ENCODE results near the gene SPDYA. TPM values are rescaled to one million over a fixed set of nuclear protein-coding genes. Genes with fewer than 3 reads are reported as not detected.

Gene SPDYA
- total and polyA plus RNA-seq, 2 of the 13 experiments (the other 11 are each of a cell fraction or from before 2014, with no cell fraction given): 0.32 to 0.75 TPM

GRCh38 chr2:28894470-28895188 is 84.0 kb downstream of the SPDYA start, which contains the start of gene WDR43 (continued):
- TF ChIP-seq USF2 (IDR thresholded peaks at IDR 0.05; ENCODE audit: low read depth, low read length) (peak; percentile 64), USF2 (CRISPR knock-in tag; IDR thresholded peaks at IDR 0.05; ENCODE audit: borderline replicate concordance) (peak; percentile 83), MIER2 (CRISPR knock-in tag; IDR thresholded peaks at IDR 0.05) (peak; percentile 54; the same call in 1 of the 2 replicates), MED1 (CRISPR knock-in tag; IDR thresholded peaks at IDR 0.05) (peak; percentile 30), ZNF251 (CRISPR knock-in tag; IDR thresholded peaks at IDR 0.05) (no peak; the same call in 1 of the 2 replicates), HCFC1 (IDR thresholded peaks at IDR 0.05; ENCODE audit: low read depth, low read length) (peak; percentile 66), ZNF333 (CRISPR knock-in tag; IDR thresholded peaks at IDR 0.05; ENCODE audit: borderline replicate concordance) (no peak), NFKBIZ (CRISPR knock-in tag; IDR thresholded peaks at IDR 0.05) (peak; percentile 92), MYC (CRISPR knock-in tag; IDR thresholded peaks at IDR 0.05; ENCODE audit: borderline replicate concordance) (peak; percentile 100), ZNF841 (CRISPR knock-in tag; IDR thresholded peaks at IDR 0.05; ENCODE audit: borderline replicate concordance) (no peak), ZNF225 (CRISPR knock-in tag; IDR thresholded peaks at IDR 0.05) (peak; percentile 90; the same call in 1 of the 2 replicates), ZNF7 (CRISPR knock-in tag; IDR thresholded peaks at IDR 0.05) (no peak), ZNF556 (CRISPR knock-in tag; IDR thresholded peaks at IDR 0.05; ENCODE audit: borderline replicate concordance) (peak; percentile 96), ELF3 (CRISPR knock-in tag; IDR thresholded peaks at IDR 0.05) (peak; percentile 99), ZBTB2 (CRISPR knock-in tag; IDR thresholded peaks at IDR 0.05; ENCODE audit: low read depth) (0 out of 2 replicates have a peak, but pooled peaks have one; percentile 46), ZNF441 (CRISPR knock-in tag; IDR thresholded peaks at IDR 0.05; ENCODE audit: borderline replicate concordance) (peak; percentile 87), NR2F1 (CRISPR knock-in tag; IDR thresholded peaks at IDR 0.05) (0 out of 4 replicates have a peak, but pooled peaks of 1 of the 2 experiments have one; percentile 12), ZBTB46 (CRISPR knock-in tag; IDR thresholded peaks at IDR 0.05; ENCODE audit: borderline replicate concordance) (no peak), ZKSCAN8 (CRISPR knock-in tag; IDR thresholded peaks at IDR 0.05; ENCODE audit: borderline replicate concordance) (0 out of 2 replicates have a peak, but pooled peaks have one; percentile 24), PCBP2 (optimal IDR thresholded peaks at IDR 0.05; ENCODE audit: low read depth, low read length, poor library complexity, severe bottlenecking) (no peak)
- TF ChIP-seq, protein P1, sequence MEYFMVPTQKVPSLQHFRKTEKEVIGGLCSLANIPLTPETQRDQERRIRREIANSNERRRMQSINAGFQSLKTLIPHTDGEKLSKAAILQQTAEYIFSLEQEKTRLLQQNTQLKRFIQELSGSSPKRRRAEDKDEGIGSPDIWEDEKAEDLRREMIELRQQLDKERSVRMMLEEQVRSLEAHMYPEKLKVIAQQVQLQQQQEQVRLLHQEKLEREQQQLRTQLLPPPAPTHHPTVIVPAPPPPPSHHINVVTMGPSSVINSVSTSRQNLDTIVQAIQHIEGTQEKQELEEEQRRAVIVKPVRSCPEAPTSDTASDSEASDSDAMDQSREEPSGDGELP (IDR thresholded peaks at IDR 0.05; ENCODE audit: borderline replicate concordance, low read depth): no peak
- TF ChIP-seq, protein P2, sequence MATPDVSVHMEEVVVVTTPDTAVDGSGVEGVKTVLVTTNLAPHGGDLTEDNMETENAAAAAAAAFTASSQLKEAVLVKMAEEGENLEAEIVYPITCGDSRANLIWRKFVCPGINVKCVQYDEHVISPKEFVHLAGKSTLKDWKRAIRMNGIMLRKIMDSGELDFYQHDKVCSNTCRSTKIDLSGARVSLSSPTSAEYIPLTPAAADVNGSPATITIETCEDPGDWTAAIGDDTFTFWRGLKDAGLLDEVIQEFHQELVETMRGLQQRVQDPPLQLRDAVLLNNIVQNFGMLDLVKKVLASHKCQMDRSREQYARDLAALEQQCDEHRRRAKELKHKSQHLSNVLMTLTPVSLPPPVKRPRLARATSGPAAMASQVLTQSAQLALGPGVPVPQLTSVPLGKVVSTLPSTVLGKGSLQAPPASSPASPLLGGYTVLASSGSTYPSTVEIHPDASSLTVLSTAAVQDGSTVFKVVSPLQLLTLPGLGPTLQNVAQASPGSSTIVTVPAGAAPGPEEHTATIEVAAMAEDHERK (CRISPR knock-in tag; IDR thresholded peaks at IDR 0.05; ENCODE audit: low read depth): no peak

Data from HepG2 (cell line).